OCI-LY3 (cell line): Measurements from ENCODE around the gene NPHP4.

Source experiments
- H2AFZ ChIP-seq: fragments of 200-600, 300-600 bp; shearing (Covaris generic); 2 replicates; pipeline ENCODE4 v1.6.0; 2014; ENCODE audit warnings: antibody characterized with exemption, low read depth, low read length
- H3K27ac ChIP-seq: fragments of 200-600, 300-600 bp; sonication (generic); 2 replicates; pipeline ENCODE4 v1.5.1; 2014; ENCODE audit warnings: mild to moderate bottlenecking, low read length, moderate library complexity, mixed read lengths
- H3K27me3 ChIP-seq: fragments of 200-600, 300-600 bp; sonication (generic); 2 replicates; pipeline ENCODE4 v1.6.1; 2014; ENCODE audit warnings: low read depth, low read length, mixed read lengths
- H3K36me3 ChIP-seq: fragments of 200-600, 300-600 bp; sonication (generic); replicated peaks from 2 replicates; pipeline ENCODE3; 2014; ENCODE audit warnings: low read depth, low read length, mixed read lengths
- H3K4me1 ChIP-seq: fragments of 300-600, 200-600 bp; sonication (generic); 2 replicates; pipeline ENCODE4 v1.6.1; 2014; ENCODE audit warnings: low read length, mixed read lengths
- H3K4me2 ChIP-seq: fragments of 200-600, 300-600 bp; sonication (generic); 2 replicates; pipeline ENCODE4 v1.6.1; 2014; ENCODE audit warnings: low read length, mixed read lengths
- H3K4me3 ChIP-seq: fragments of 300-600, 200-600 bp; sonication (generic); 2 replicates; pipeline ENCODE4 v1.5.1; 2014; ENCODE audit warnings: antibody characterized with exemption, mild to moderate bottlenecking, low read length, moderate library complexity
- H3K79me2 ChIP-seq: fragments of 300-600, 200-600 bp; shearing (Covaris generic); 2 replicates; pipeline ENCODE4 v1.6.1; 2014; ENCODE audit warnings: mild to moderate bottlenecking, low read length, mixed read lengths
- H3K9ac ChIP-seq: fragments of 300-600, 200-600 bp; shearing (Covaris generic); 2 replicates; pipeline ENCODE4 v1.6.0; 2014; ENCODE audit warnings: mild to moderate bottlenecking, low read length, moderate library complexity
- H3K9me3 ChIP-seq: fragments of 200-600, 300-600 bp; shearing (Covaris generic); 2 replicates; pipeline ENCODE4 v1.6.1; 2014; ENCODE audit warnings: low read length, mixed read lengths; ENCODE audit not compliant: insufficient read depth
- H4K20me1 ChIP-seq: fragments of 200-600, 300-600 bp; sonication (generic); 2 replicates; pipeline ENCODE4 v1.6.1; 2016; ENCODE audit warnings: low read length, mixed read lengths; ENCODE audit not compliant: insufficient read depth
- CTCF ChIP-seq: fragments of 200-600, 300-600 bp; sonication (generic); IDR thresholded peaks from 2 replicates; pipeline ENCODE4 v1.5.1; 2014; ENCODE audit warnings: antibody characterized with exemption, low read length, low read depth
- EZH2phosphoT487 ChIP-seq: fragments of 200-600 bp; shearing (Covaris generic); IDR thresholded peaks from 2 replicates; pipeline ENCODE4 v1.6.1; 2018; ENCODE audit warnings: antibody characterized with exemption, mixed run types, low read depth

Gene NPHP4

GRCh38 chr1:5937373-5937857 is 54.8 kb downstream of the NPHP4 start:
- Histone ChIP-seq H3K27ac (no peak overlapping the region), H3K9me3 (no peaks in the 10 kb centered on the region), H3K9ac (no peak overlapping the region), H3K4me1 (no peaks in the 10 kb centered on the region), H2AFZ (no peak overlapping the region), H3K36me3 (no peaks in the 10 kb centered on the region), H4K20me1 (no peaks in the 10 kb centered on the region), H3K27me3 (no peaks in the 10 kb centered on the region), H3K4me2 (no peak overlapping the region), H3K79me2 (no peaks in the 10 kb centered on the region), H3K4me3 (no peak overlapping the region)
- TF ChIP-seq CTCF (no peak), EZH2phosphoT487 (no peak)

- no peaks in the 10 kb centered on the region for H3K27me3 ChIP-seq
- no peak overlapping the region for H3K4me3 ChIP-seq
- H4K20me1 ChIP-seq, result no peaks in the 10 kb centered on the region
- TF ChIP-seq CTCF, result no peak
- H3K27ac ChIP-seq, result no peak overlapping the region
- H3K36me3 ChIP-seq, result no peaks in the 10 kb centered on the region
- H3K79me2 ChIP-seq, result no peaks in the 10 kb centered on the region
- no peaks in the 10 kb centered on the region for H3K9me3 ChIP-seq
- no peak overlapping the region for H2AFZ ChIP-seq
- H3K9ac ChIP-seq, result no peak overlapping the region
- H3K4me2 ChIP-seq, result no peak overlapping the region
- H3K4me1 ChIP-seq, result no peaks in the 10 kb centered on the region
These were observed 55.4 kb downstream of the NPHP4 start for GRCh38 chr1:5936621-5937372.

GRCh38 chr1:5936126-5936525 is 56.1 kb downstream of the NPHP4 start:
- Histone ChIP-seq H3K9ac (no peak overlapping the region), H3K36me3 (no peaks in the 10 kb centered on the region), H3K27ac (no peak overlapping the region), H4K20me1 (no peaks in the 10 kb centered on the region), H3K4me1 (no peaks in the 10 kb centered on the region), H3K4me2 (no peak overlapping the region), H3K27me3 (no peaks in the 10 kb centered on the region), H3K79me2 (no peaks in the 10 kb centered on the region), H3K4me3 (no peak overlapping the region), H3K9me3 (no peaks in the 10 kb centered on the region), H2AFZ (no peak overlapping the region)
- TF ChIP-seq CTCF, result no peak
- TF ChIP-seq EZH2phosphoT487, result no peak

- Histone ChIP-seq H3K36me3 (no peaks in the 10 kb centered on the region), H3K79me2 (no peaks in the 10 kb centered on the region), H3K9ac (no peak overlapping the region), H2AFZ (no peak overlapping the region), H3K9me3 (no peaks in the 10 kb centered on the region), H3K4me2 (no peak overlapping the region), H3K4me3 (no peak overlapping the region), H4K20me1 (no peaks in the 10 kb centered on the region), H3K27me3 (no peaks in the 10 kb centered on the region), H3K4me1 (no peaks in the 10 kb centered on the region), H3K27ac (no peak overlapping the region)
- no peak for TF ChIP-seq CTCF
- no peak for TF ChIP-seq EZH2phosphoT487
These were observed 57.2 kb downstream of the NPHP4 start for GRCh38 chr1:5935026-5935425.
